EL (cell line): ENCODE data around the gene MRPS31.
"Not testable (repeated sequence)": the region's sequence is repeated elsewhere in the genome, so short reads cannot be mapped to it uniquely, and the experiment has no call there.

Experiments used
- DNase-seq: peaks from one replicate; pipeline ENCODE4 v3.0.0-alpha.2; 2016

MRPS31 gene

DNA sequence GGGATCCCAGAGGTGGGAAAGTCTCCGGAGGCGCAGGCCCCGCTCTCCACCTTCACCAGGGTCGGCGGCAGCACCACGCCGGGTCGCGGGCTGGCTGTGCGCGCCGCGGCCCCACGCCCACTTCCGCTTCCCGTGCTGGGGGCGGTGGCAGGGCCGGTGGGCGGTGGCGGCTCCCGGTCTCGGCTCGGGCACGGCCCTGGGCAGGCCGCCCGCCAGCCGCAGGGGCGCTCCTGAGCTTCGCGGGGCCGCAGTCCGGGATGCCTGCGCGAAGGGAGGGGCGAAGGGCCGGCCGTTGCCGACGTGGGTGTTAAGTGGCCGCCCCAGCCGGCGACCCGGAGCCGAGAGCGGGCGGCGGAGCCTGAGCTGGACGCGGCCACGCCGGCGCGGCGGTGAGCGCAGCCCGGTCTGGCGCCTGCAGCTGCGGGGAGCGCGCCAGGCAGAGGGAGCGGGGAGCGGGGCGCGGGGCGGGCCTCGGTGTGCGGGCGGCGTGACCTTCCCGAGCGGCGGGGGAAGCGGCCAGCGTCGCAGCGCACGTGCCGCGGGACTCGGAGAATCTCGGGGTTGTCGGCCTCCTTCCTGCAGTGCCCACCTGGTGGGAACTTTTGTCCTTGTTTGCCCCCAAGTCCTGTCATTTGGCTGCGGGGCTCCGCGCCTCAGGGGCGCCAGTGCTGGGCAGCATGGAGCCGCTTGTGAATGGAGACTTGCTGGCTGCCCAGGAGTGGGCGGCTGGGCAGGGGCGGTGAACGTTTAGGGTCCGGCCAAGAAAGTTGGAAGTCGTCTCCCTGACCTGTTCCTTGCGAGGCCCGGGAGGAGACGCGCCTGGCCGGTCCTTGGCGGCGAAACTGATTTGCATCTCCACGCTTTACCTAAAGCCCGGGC lies 18.5 kb upstream of the MRPS31 start, which contains the start of gene SLC25A15:
TSS of gene SLC25A15 (plus strand) at position 337 of the 879 bp plus-strand sequence. CDS start 3,616 bp downstream, outside the sequence.
- peak; percentile 86 for DNase-seq

DNA sequence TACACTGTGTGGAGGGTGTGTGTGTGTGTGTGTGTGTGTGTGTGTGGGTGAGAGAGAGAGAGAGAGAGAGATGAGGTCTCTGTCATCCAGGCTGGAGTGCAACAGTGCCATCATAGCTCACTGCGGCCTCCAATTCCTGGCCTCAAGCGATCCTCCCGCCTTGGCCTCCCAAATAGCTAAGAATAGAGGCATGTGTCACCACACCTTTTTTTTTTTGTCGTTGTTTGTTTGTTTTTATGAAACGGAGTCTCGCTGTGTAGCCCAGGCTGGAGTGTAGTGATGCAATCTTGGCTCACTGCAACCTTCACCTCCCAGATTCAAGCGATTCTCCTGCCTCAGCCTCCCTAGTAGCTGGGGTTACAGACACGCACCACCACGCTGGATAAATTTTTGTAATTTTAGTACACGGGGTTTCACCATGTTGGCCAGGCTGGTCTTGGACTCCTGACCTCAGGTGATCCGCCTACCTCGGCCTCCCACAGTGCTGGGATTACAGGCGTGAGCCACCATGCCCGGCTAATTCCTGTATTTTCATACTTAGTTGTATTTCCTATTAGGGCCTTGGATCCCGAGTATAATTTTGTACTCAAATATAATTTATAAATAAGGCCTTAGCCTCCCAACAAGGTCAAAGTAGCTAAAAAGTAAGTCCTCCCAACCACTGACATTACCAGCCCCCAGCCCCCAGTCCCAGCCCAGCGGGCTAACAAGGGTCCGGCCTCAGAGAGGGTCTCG lies 17.7 kb upstream of the MRPS31 start:
- DNase-seq = not testable (repeated sequence)

DNA sequence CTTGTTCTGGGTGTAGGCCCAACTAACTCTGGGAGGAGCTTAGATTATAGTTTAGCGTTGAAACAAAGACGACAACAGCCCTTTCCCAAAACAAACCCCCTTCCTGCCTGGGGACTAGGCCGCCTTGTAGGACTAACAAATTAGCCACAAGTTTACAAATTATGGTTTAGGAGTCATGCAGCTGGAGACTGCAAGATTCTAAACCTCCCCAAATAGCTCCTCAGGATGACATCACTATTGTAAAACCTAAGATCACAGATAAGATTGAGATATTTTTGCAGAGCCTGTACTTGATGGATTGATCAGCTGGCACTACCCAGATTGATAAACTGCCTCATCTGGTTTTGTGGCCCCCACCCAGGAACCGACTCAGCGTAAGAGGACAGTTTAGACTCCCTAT lies 16.1 kb upstream of the MRPS31 start:
- peak; percentile 74 for DNase-seq

DNA sequence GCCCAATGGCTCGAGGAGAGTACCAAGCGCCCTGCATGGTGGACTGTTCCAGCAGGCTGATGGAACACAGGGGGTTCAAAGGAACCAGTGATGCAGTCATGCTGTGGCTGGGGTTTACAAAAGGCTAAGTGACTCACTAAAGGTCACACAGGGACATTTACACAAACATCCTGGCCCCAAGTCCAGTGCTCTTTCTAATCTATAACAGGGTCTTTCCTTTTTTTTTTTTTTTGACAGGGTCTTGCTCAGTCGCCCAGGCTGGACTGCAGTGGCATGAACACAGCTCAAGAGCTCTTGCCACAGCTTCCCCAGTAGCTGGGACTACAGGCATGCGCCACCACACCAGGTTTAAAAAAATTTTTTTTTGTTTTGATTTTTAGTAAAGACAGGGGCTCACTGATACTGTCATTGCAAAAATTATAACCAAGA lies 15.6 kb upstream of the MRPS31 start:
- DNase-seq = peak; percentile 54

DNA sequence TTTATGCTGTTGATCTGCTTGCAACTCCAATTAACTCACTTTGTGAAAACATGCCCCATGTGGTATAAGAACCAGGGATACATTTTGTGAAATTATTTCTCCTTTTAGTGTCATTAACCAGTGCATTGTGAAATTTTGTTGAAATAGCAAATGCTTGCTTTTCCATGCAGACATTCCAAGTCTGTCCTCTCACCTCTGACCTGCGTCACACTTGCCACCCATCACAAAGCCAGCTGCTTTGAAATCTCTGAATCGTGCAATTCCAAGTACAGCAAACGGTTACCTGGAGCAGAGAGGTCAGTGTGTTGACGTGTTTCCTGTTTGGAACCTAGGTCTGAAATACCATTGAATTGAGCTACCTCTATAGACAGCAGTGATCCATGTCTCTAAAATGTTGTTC lies 13.6 kb upstream of the MRPS31 start:
- no peak for DNase-seq

DNA sequence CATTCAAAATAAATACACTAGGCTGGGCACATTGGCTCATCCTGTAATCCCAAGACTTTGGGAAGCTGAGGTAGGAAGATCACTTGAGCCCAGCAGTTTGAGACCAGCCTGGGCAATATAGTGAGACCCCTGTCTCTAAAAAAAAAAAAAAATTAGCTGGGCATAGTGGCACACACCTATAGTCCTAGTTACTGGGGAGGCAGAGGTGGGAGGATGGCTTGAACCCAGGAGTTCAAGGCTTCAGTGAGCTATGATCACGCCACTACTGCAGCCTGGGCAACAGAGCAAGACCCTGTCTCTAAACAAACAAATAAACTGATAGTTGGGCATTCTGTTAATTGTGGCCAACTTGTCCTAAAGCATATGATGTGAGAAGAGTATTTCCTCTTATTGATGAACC lies 12.0 kb upstream of the MRPS31 start:
- not testable (repeated sequence) for DNase-seq

DNA sequence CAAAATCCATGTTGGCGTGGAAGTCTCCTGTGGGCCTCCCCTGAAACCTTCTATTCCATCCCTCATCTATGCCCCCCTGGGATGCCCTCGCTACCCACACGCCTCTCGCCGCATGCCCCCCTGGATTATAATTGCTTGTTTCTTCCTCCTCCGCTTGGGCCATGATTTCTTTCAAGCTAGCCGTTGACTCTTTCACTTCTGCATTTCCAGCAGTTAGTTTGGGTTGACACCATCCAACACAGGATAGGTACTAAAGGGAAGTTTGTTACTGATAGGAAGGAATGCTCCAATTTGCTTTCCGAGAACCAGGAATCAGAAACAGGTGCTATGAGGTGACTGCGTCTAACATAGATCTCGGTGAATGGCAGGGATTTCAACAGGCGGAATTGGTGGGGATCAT lies 10.7 kb upstream of the MRPS31 start:
- DNase-seq = no peak

DNA sequence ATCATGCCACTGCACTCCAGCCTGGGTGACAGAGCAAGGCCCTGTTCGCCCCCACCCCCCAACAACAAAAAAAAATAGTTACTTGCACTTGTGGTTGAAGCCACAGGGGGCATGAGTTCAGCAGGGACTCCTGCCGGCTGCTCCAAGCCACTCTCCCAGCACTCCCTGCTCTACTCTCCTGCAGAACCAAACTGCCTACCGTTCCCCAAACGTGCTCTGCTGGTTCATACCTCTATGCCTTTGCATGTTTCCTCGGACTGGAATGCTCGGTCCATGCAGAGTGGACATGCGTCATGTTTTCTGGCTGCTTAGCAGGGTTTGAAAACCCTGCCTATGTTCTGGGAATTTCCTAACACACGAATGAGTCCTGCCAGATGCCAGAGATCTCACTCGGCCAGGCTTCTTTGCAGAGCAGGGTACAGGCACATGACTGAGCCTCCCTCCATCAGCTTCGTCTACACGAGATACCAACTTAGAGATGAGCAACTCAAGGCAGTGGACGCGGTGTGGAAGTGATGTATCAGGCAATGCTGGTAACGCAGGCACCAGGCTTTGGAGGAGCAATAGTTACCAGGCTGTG lies 9.9 kb upstream of the MRPS31 start:
- peak; percentile 11 for DNase-seq

DNA sequence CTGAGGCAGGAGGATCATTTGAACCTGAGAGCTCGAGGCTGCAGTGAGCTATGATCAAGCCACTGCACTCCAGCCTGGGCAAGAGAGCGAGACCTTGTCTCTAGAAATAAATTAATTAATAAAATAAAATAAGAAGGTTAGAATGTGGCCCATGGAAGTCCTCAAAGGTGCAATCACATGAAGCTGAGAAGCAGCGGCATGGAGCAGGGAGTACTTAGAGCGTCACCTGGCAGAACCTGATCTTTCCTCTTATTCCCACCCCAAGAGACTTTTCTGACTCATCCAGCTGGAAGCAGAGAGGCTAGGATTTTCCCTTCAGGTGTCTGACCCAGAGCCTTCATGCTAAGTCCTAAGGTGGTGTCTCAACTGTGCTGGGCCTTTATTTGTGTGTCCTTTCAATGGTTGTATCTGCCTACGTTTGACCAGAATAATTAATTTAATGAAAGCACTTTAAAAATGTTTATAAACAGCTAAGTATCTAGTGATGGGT lies 8.9 kb upstream of the MRPS31 start:
- no peak for DNase-seq

DNA sequence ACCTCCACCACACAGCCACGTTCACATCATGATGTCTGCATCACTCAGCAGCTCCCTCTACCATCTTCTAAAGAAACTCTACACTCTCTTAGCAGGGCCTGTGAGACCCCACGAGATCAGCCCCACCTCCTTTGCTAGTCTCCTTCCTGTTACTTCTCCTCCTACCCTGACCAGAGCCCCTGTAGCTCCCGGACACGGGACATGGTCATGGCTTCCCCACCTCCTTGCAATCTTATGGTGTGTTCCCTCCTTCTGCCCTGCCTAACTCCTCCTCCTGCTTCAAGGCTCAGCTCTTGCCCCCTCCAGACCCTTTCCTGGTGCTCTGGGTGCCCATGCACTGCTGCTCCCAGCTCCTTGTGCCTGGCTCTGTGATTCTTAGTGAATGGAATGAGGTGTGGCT lies 8.1 kb upstream of the MRPS31 start:
- DNase-seq = no peak

DNA sequence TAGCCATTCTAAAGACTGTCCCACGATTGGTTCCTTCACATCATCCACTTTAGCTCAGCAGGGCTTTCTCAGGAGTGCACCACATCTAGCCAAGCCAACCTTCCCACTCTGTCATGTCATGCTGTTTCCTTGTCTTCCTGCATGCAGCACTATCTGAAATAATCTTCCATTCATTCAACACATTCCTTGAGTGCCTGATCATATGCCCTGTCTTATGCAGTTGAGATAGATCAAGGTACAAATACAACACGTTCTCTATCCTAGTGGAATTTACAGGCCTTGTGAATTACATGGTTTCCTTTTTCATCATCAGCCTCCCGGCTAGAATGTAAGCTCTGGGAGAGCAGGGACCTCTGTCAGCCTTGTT lies 6.8 kb upstream of the MRPS31 start:
- DNase-seq = no peak

DNA sequence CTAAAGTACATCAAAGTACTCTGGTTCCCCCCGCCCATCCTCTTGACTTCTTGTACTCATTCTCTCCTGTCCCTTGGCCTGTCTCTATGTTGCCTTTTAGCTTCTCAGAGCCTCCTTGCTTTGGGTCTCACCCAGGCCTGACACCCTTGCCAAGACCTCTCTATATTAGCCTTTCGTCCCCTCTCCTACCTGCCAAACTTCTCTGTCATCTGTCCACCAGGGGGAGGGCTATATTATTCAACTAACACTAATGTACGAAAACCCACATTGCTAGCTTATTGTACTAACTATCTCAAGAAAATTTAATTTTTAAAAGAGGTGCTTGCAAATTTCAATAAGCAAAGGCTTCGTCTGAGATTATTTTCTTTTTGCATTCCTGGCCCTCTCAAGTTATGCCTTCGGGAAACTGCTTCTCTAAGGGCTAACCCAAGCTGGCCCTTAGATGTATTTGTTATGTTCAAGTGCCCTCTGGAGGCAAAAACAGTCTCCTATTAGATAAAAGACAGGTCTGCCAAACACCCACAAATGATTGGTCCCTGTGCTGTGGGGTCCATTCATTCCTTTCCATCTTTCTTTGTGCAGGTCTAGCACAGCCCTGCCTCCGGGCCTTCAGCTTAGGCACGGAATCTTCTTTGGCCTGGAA lies 6.3 kb upstream of the MRPS31 start:
- peak; percentile 61 for DNase-seq

DNA sequence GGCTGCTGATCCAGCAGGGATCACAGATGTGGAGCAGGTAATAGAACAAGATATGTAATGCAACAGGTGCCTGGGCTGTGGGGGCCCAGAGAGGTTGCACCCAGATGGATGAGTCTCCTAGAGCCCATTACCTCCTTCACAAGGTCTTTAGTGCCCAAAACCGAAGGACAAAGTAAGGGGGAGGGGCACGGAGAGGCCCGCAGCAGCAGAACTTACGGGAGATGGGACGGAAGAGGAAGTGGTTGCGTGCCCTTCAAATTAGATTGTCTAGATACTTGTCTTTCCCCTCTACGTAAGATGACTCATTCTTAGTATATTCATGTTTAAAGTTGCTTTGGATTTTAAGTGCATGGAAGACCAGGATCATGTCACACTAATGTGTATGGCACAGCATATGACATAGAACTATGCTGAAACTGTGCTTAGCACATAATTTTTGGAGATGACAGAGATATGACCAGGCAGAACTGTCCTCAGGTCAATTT lies 5.7 kb upstream of the MRPS31 start:
- peak; percentile 79 for DNase-seq

DNA sequence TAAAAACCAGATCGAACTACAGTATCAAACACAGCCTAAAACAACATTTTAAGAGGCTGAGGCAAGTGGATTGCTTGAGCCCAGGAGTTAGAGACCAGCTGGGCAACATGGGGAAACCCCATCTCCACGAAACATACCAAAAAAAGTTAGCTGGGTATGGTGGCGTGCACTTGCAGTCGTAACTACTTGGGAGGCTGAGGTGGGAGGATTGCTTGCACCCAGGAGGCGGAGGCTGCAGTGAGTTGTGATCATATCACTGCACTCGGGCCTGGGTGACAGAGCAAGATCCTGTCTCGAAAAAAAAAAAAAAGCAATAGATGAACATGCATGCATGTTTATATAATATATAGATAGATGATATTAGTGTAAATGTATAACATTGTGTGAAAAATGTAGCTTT lies 5.2 kb upstream of the MRPS31 start:
- no peak for DNase-seq

DNA sequence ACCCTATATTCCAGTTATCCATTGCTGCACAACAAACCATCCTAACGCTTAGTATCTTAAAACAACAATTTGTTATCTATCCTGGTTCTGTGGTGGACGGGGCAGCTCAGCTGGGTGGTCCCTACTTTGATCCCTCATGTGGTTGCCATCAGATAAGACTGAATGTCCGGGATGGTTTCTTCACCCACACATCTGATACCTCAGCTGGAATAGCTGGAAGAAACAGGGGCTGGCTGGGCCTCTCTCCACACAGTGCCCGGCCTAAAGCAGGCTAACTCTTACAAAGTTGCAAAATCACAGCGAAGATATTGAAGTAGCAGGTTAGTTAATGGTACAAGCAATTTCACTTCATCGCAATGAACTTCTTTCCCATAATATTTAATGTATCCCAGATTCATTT lies 3.7 kb upstream of the MRPS31 start:
- no peak for DNase-seq

DNA sequence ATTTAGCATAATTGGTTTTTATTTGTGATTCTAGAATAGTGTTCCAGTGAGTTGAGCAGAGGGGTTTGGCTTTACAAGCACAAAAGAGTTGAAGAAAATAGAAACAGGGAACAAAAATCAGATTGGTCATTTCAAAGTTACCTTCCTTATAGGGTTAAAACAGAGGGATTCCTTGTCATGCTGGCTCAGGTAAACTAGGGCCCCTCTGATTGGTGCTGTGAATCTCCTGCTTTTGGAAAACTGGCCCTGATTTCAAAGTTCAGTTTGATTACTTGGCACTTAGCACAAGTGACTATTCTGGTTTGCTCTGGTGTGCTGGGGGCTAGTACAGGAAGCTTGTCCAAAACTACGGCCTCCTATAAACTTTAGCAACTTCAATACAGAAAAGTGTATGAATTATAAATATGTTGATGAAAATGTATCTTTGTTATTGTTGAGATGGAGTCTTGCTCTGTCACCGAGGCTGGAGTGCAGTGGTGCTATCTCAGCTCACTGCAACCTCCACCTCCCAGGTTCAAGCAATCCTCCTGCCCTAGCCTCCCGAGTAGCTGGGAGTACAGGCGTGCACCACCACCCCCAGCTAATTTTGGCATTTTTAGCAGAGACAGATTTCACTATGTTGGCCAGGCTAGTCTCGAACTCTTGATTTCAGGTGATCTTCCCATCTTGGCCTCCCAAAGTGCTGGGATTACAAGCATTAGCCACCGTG lies 1.9 kb upstream of the MRPS31 start:
- DNase-seq = no peak

DNA sequence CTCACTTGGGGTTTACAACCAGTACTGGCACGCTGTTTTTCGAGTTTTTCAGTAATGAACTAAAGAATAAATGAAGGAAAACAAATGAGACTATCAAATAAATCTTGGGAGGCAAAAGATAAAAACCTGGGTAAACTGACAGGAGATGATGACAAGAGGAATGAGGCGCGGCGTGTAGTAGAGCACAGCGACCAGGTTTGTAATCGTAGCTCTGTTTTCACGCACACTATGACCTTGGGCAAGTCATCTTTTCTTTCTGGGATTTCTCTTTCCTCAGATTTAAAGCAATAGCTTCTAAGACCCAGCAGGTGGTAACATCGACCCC lies 419 bp downstream of the MRPS31 start:
- no peak for DNase-seq

DNA sequence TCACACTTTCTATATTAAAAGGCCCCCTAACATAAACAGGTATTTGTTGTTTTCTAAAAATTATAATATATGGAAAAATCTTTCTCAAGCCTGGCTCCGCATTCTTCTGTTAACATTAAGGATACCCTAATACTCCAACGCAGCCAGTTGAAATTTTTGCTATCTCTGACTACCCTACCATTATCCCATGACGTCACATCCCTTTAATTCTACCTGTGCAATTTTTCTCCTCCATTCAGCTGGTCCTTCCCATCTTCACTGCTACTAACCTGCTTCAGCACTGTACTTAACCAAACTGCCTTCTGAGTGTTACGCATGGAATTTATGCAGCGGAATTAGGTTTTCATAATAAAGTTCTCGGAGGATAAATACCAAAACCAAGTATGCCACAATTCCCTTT lies 1.0 kb downstream of the MRPS31 start:
- DNase-seq = no peak

DNA sequence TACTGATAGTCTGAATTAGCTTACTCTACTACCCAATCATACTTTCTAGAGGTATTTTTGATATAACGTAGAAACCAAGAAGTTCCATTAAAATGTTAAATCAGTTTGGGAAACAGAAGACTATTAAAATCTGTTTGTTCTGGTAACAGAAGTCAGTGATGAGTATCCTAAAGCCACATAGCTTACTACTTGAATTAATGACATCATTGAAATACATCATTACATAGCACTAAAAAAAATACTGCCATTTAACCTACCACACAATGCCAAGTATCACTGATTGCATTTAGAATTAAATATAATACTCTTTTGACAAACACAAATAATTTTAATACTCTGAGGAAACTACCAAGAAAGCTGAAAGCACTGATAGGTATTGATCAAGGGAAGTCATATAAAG lies 5.4 kb downstream of the MRPS31 start:
- no peak for DNase-seq

DNA sequence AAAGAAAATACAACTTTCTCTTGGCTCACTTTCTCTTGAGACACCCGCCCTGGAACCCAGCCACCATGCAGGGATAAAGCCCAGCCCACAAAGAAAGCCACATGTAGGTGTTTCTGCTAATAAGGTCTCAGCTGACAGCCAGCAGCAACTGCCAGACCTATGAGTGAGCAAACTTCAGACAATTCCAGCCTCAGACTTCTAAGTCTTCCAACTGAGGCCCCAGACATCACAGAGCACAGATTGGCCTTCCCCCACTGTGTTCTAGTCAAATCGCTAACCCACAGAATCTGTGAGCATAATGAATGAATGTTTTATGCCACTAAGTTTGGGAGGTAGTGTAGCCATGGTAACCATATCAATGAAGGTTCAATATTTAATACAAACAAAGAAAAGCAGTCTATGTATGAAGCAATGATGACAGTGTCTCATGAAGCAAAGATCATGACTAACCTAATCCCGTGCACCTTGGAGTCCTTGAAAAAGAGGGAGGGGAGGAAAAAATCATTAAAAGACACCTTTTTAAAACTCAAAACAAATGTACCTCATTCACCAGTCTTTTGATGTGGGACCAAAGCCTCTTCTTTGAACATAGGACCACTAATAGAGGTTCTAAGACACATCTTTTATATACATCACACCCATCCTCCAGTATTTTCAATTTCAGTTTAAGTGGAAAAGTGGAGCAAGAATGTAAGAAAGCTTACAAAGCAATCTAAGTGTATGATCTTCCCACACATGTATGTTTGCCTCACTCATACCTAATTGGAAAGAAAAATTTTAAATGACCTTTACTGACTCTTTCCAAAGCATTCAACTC lies 6.2 kb downstream of the MRPS31 start:
- no peak for DNase-seq

DNA sequence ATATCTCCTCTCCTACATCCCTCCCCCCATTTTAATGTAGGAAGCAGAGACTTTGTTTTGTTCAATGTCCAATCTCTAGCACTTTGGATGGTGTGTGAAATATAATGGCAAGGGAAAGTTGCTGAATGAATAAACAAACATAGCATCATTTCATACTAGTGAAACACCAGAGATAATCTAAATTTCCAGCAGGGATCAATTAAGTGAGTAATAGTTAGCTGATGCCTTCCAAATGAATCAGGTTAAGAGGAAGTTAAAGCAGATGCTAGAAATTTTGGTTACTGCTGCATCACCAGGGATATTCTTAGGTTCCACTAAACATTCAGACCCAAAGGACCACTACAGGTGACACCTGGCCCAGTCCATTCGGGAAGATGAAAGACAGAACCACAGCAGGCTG lies 8.1 kb downstream of the MRPS31 start:
- DNase-seq = peak; percentile 20

DNA sequence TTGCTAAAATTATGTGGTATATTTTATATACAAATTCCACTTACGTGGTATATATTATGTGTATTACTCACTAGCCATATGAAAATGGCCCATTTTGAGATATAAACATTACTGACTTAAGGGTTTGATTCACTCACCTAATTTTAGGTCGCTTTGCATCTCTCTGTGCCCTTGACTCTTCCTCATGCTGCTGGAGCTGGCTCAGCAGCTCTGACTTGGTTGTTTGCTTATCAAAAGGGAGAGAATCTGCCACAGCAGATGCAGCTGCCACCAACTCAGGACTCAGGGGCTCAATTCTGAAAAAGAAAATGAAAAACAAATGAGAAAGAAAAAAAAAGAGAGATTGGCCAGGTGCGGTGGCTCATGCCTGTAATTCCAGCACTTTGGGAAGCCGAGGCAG lies 12.2 kb downstream of the MRPS31 start:
- DNase-seq = no peak
